ENCODE results near the gene NCOA1.

Gene NCOA1

GRCh38 chr2:24791452-24791851 is 300.4 kb downstream of the NCOA1 start:
- H3K9ac ChIP-seq (ENCODE audit: low read length) = no peak overlapping the region
- no peaks in the 10 kb centered on the region for H3K9me2 ChIP-seq (ENCODE audit: low read depth, low read length)
- H4K20me1 ChIP-seq (ENCODE audit: insufficient read depth, low read length) = no peaks in the 10 kb centered on the region
- peaks cover 28% of the 10 kb centered on the region for H3K79me2 ChIP-seq (ENCODE audit: insufficient read depth, low read length)
- 0 out of 2 replicates have a peak overlapping the region, but pooled peaks have one; percentile 81 for H3K4me2 ChIP-seq (ENCODE audit: low read length)
- TF ChIP-seq, protein P1, sequence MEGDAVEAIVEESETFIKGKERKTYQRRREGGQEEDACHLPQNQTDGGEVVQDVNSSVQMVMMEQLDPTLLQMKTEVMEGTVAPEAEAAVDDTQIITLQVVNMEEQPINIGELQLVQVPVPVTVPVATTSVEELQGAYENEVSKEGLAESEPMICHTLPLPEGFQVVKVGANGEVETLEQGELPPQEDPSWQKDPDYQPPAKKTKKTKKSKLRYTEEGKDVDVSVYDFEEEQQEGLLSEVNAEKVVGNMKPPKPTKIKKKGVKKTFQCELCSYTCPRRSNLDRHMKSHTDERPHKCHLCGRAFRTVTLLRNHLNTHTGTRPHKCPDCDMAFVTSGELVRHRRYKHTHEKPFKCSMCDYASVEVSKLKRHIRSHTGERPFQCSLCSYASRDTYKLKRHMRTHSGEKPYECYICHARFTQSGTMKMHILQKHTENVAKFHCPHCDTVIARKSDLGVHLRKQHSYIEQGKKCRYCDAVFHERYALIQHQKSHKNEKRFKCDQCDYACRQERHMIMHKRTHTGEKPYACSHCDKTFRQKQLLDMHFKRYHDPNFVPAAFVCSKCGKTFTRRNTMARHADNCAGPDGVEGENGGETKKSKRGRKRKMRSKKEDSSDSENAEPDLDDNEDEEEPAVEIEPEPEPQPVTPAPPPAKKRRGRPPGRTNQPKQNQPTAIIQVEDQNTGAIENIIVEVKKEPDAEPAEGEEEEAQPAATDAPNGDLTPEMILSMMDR (IDR thresholded peaks at IDR 0.05; ENCODE audit: low read length) = no peak
- TF ChIP-seq EZH2 (IDR thresholded peaks at IDR 0.05; ENCODE audit: borderline replicate concordance, low read length) = no peak
- H3K4me3 ChIP-seq (ENCODE audit: low read depth, low read length, poor library complexity, severe bottlenecking) = no peak overlapping the region
- no peaks in the 10 kb centered on the region for H3K27me3 ChIP-seq (ENCODE audit: insufficient read depth, low read length)
- no peaks in the 10 kb centered on the region for H3K9me3 ChIP-seq (ENCODE audit: low read length)
- peaks cover 14% of the 10 kb centered on the region for H3K36me3 ChIP-seq (ENCODE audit: insufficient read depth, low read length)
- no peak overlapping the region for H2AFZ ChIP-seq (ENCODE audit: low read length)
- H3F3A ChIP-seq (ENCODE audit: insufficient read depth, low read length) = no peaks in the 10 kb centered on the region
- peaks cover 32% of the 10 kb centered on the region for H3K4me1 ChIP-seq (ENCODE audit: insufficient read depth, low read length, severe bottlenecking)
- H3K27ac ChIP-seq (ENCODE audit: low read depth, low read length, poor library complexity, severe bottlenecking) = no peak overlapping the region

DNA sequence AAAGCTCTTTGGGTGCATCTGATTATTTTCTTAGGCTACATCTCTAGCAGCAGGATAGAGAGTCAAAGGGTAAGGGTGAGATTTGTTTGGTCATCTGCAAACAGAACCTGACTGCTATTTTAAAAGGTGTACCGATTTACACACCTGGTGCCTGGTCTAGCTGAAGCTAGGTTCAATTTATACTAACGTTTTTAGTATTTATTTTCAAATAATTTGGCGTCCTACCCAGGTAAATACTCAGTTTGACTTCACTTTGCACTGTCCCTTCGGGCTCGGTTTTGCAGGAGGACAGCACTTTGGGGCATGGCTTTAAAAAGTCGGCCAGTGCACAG is 301.5 kb downstream of the NCOA1 start:
- peaks cover 32% of the 10 kb centered on the region for H3K4me1 ChIP-seq (ENCODE audit: insufficient read depth, low read length, severe bottlenecking)
- no peaks in the 10 kb centered on the region for H3K9me2 ChIP-seq (ENCODE audit: low read depth, low read length)
- H3K79me2 ChIP-seq (ENCODE audit: insufficient read depth, low read length) = peaks cover 38% of the 10 kb centered on the region
- H3F3A ChIP-seq (ENCODE audit: insufficient read depth, low read length) = no peaks in the 10 kb centered on the region
- peak overlapping the region; percentile 81 for H3K9ac ChIP-seq (ENCODE audit: low read length)
- no peaks in the 10 kb centered on the region for H3K27me3 ChIP-seq (ENCODE audit: insufficient read depth, low read length)
- no peaks in the 10 kb centered on the region for H3K9me3 ChIP-seq (ENCODE audit: low read length)
- H3K4me2 ChIP-seq (ENCODE audit: low read length) = peak overlapping the region; percentile 81
- peak overlapping the region; percentile 86 for H3K4me3 ChIP-seq (ENCODE audit: low read depth, low read length, poor library complexity, severe bottlenecking)
- no peaks in the 10 kb centered on the region for H4K20me1 ChIP-seq (ENCODE audit: insufficient read depth, low read length)
- no peak overlapping the region for H2AFZ ChIP-seq (ENCODE audit: low read length)
- peaks cover 24% of the 10 kb centered on the region for H3K36me3 ChIP-seq (ENCODE audit: insufficient read depth, low read length)
- TF ChIP-seq, protein P1 (IDR thresholded peaks at IDR 0.05; ENCODE audit: low read length) = no peak
- no peak for TF ChIP-seq EZH2 (IDR thresholded peaks at IDR 0.05; ENCODE audit: borderline replicate concordance, low read length)
- H3K27ac ChIP-seq (ENCODE audit: low read depth, low read length, poor library complexity, severe bottlenecking) = peak overlapping the region; percentile 87

DNA sequence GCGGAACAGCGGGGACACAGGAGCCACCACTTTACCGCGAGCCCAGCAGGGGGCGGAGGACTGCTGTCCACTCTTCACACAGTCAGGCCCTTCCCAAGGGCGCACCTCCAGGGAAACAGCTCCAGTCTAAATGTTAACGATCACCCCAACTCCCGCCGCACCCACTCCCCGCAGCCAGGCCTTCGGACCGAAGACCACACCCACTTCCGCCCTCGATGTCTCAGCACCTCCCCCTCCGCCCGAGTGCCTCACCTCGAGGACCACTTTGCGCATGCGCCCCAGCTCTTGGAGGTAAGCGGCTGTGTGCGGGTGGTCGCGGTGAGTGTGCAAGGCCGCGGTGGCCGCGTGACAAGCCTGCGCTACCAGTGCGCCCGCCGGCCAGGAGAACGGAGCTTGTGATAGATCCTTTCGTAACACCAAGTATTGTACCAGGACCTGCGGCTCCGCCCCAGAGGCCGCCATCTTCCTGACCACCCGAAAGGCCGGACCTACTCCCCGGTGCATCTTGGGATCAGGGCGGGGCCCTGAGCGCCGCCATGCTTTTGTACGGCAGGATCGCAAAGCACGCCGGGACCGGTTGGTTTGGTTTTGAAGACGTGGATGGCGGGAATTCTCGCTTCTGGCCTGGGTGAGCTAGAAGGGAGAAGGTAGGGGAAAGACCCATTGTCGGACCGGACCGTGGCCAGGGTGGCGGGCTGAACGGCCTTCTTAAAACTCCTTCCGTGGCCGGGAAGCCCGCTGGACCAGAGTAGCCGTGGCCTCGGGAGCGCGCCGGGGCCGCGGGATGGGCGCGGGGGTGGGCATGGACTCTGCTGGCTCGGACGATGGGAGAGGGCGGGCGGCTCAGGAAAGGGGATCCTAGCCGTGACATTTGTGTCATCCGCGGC is 302.1 kb downstream of the NCOA1 start, which contains the start of the genes CENPO and PTRHD1:
CENPO (plus strand) TSS at position 552 of the 887 bp plus-strand sequence. CDS start 495 bp downstream, outside the sequence.
PTRHD1 (minus strand) TSS at position 518 of the 887 bp plus-strand sequence; CDS start at position 504, 14 bp downstream.
- Histone ChIP-seq H3F3A (ENCODE audit: insufficient read depth, low read length) (no peaks in the 10 kb centered on the region), H3K9ac (ENCODE audit: low read length) (peak within 1 kb of the TSS; percentile 81), H3K36me3 (ENCODE audit: insufficient read depth, low read length) (peaks cover 30% of the 10 kb centered on the region), H2AFZ (ENCODE audit: low read length) (no peak within 1 kb of the TSS), H3K4me2 (ENCODE audit: low read length) (peak within 1 kb of the TSS; percentile 81), H3K9me2 (ENCODE audit: low read depth, low read length) (no peaks in the 10 kb centered on the region), H3K4me1 (ENCODE audit: insufficient read depth, low read length, severe bottlenecking) (peaks cover 32% of the 10 kb centered on the region), H3K4me3 (ENCODE audit: low read depth, low read length, poor library complexity, severe bottlenecking) (peak within 1 kb of the TSS; percentile 86), H4K20me1 (ENCODE audit: insufficient read depth, low read length) (no peaks in the 10 kb centered on the region), H3K79me2 (ENCODE audit: insufficient read depth, low read length) (peaks cover 44% of the 10 kb centered on the region), H3K27ac (ENCODE audit: low read depth, low read length, poor library complexity, severe bottlenecking) (peak within 1 kb of the TSS; percentile 87), H3K9me3 (ENCODE audit: low read length) (no peaks in the 10 kb centered on the region), H3K27me3 (ENCODE audit: insufficient read depth, low read length) (no peaks in the 10 kb centered on the region)
- TF ChIP-seq, protein P1 (IDR thresholded peaks at IDR 0.05; ENCODE audit: low read length) = peak; percentile 29; the same call in 1 of the 2 replicates
- TF ChIP-seq EZH2 (IDR thresholded peaks at IDR 0.05; ENCODE audit: borderline replicate concordance, low read length) = no peak
